SKM-1 treated with dmso at 0.1 percent for 144 hours (cell line): ENCODE data around the gene SLC12A9.

Experiments used
- DNase-seq: peaks from one replicate; lab custom pipeline; 2025; ENCODE audit not compliant: unreplicated experiment; lab: John Stamatoyannopoulos, UW

The SLC12A9 gene

DNA sequence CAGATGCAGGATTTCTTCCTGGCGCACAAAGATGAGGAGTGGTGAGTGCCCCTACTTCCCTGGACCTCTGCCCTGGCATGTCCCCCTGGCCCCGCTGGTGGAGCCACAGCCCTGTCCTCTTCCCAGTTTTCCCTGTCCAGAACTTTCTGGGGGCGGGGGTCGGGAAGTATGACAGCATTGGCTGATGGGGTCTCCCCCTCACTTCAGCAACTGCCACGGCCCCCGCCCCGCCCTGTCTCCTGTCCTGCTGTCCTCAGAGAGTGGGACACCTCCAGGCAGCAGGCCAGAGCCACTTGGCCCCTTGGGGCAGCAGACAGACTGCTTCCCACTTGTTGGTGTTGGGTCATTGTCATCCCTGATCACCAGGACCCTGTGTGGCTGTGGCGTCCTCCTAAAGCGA lies 29.7 kb downstream of the SLC12A9 start:
- DNase-seq = no peak

- no peak for DNase-seq
Observed at GRCh38 chr7:100882785-100883526, 30.4 kb downstream of the SLC12A9 start.

DNA sequence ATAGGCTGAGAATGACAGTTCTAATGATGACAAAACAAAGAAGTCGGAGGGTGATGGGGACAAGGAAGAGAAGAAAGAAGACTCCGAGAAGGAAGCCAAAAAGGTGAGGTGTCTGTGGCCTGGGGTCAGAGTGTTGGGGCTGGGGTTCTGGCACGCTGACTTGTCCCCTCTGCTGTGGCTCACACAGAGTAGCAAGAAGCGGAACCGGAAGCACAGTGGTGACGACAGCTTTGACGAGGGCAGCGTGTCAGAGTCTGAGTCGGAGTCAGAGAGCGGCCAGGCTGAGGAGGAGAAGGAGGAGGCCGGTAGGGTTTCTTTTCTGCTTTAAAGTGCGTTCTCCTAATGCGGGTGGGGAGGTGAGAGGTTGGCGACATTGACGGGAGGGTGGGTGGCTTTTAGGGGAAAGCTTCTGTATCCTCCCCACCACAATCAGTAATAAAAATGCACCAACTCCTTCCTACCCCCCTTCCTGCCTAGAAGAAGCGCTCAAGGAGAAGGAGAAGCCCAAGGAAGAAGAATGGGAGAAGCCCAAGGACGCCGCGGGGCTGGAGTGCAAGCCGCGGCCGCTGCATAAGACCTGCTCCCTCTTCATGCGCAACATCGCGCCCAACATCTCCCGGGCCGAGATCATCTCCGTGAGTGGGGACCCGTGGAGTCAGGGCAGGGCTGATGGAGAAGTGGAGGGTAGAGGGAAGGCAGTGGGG lies 32.4 kb downstream of the SLC12A9 start:
- no peak for DNase-seq

DNA sequence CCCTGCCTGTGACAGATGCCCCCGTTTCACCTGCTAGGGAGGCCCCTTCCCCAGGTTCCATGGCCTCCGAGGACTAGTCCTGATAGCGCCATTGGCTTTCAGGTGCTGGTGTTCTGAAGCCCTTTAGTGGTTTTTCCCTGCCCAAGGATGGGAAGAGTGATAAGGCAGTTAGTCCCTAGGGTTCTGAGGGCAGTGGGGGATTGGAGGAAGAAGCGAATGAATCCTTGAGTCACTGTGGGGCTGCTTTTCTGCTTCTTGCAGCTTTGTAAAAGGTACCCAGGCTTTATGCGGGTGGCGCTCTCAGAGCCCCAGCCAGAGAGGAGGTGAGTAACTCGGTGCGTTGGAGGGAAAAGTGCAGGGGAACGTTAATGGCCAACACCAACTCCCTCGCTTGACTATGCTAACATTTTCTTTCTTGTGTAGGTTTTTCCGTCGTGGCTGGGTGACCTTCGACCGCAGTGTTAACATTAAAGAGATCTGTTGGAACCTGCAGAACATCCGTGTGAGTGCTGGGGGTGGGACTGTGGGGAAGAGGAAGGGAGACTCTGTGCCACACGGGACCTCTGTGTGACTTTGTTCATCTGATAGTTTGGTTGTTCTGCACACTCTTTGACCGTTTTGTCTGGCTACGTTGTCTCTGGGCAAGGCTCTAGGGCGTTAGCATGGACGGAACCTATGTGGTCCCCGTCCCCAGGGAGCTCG lies 33.1 kb downstream of the SLC12A9 start:
- no peak for DNase-seq

DNA sequence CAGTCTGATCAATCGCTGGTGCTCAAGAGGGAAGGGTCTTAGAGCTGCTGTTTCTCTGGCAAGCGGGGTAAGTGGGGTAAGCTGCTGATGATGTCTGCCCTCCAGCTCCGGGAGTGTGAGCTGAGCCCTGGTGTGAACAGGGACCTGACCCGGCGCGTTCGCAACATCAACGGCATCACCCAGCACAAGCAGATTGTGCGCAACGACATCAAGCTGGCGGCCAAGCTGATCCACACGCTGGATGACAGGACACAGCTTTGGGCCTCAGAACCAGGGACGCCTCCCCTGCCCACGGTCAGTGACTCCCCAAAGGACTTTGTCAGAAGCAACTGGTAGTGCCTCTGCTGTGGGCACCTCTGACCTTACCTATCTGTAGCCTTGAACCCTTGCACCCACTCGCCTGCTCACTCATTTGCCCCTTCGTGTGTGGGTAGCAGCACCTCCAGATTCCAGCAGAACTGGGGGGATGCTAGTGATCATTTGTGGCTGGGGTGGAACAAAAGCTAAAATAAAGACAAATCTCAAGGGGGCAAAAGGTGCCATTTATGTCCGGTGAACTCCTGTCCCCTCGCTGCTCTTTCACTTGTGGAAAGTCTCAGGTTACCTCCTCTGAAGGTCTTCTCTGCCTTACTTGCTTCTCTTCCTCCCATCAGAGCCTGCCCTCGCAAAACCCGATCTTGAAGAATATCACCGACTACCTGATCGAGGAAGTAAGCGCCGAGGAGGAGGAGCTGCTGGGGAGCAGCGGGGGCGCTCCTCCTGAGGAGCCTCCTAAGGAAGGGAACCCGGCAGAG lies 33.8 kb downstream of the SLC12A9 start:
- no peak for DNase-seq

DNA sequence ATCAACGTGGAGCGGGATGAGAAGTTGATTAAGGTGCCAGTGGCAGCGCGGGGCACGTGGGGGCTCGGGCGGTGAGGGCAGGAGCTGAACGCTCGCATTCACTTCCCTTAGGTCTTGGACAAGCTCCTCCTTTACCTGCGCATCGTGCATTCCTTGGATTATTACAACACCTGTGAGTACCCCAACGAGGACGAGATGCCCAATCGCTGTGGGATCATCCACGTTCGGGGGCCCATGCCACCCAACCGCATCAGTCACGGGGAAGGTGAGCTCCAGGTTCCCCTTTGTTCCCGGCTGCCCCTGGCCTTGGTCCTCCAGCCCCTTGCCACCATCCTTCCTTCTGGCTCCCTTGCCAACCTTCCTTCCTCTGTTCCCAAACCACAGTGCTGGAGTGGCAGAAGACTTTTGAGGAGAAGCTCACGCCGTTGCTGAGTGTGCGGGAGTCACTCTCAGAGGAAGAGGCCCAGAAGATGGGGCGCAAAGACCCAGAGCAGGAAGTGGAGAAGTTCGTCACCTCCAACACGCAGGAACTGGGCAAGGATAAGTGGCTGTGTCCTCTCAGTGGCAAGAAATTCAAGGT lies 34.5 kb downstream of the SLC12A9 start:
- peak; percentile 59 for DNase-seq

DNA sequence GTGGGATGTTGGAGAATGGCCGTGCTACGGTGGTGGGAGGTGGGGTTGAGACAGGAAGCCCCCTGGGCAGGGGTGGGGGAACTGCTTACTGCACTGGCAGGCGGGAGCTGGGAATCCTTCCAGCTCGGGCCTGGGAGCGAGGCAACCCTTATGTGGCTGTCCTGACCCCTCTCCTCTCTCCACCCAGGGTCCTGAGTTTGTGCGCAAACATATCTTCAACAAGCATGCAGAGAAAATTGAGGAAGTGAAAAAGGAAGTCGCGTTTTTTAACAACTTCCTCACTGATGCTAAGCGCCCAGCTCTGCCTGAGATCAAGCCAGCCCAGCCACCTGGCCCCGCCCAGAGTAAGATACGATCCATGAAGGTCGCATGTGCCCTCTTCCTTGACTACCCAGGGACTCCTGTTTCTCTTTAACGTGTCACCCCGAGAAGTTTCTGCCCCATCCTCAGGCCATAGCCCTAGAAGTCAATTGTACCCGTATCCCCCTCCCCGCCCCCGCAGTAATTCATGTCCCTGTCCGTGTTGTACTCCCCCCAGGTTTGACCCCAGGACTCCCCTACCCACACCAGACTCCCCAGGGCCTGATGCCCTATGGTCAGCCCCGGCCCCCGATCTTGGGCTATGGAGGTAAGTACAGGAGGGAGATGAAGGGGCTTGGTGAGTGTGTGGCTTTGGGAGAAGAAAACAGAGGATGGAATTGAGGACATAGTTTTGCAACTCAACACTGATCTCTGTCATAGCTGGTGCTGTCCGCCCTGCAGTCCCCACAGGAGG lies 35.2 kb downstream of the SLC12A9 start:
- peak; percentile 93 for DNase-seq

DNA sequence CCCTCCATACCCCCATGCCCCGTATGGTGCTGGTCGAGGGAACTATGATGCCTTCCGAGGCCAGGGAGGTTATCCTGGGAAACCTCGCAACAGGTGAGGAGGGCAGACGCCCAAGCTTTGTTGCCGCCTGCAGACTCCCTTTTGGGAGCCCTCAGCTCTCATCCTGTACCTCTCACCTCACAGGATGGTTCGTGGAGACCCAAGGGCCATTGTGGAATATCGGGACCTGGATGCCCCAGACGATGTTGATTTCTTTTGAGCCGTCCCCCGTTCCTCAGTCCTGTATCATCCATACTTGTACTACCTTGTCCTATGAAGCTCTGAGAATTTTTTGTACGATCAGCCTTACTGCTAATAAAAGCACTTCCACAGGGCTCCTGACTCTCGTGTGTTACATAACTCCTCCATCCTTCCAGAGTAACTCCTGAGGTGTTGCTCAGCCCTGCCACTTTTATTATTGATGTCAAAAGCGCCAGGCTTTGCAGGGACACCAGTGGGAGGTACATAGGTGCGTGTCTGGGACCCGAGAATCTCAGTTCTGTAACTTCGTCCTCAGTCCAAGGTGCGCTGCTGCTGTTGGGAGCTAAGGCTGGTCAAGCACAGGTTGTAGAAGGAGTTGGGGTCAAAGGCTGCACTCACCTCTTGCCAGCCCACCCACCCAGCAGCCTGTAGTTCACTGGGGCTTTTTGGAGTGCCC lies 35.9 kb downstream of the SLC12A9 start:
- DNase-seq = no peak

DNA sequence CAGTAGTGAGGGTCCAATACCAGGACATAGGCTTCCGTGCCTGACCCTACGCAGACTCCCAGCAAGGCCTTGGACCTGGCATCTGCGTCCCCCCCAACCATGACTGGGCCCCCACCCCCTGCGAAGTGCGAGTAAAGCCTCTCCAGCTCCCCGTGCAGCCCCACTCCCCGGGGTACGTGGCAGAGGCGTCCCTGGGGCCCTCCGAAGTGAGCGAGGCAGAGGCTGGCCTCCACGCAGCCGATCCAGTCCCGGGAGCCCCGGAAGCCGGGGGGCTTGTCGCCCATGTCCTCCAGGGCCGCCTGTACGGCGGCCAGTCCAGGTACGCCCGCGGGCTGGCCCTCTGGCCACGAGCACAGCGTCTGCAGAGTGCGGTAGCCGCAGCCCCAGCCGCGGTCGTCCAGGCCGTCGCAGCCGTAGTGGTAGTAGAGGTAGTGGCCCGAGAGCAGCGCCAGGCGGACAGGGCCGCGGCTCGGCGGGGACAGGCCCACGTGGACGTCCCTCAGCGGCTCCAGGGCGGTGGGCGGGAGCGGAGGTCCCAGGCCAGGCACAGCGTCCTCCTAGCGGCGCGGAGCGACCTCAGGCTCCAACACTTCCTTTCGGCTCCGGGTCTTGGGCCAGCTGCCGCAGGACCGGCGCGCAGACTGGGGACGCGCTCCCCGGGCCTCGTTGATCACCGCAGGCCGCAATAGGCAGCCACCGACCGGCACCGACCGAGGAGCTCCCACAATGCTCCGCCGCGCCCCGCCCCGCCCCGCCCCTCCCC lies 36.7 kb downstream of the SLC12A9 start, which contains the start of gene UFSP1:
Gene UFSP1, minus strand, starts transcription at position 728 of the 763 bp plus-strand sequence. Its CDS starts 444 bp downstream, at position 284.
- DNase-seq = no peak

GRCh38 chr7:100890653-100891567 lies 38.4 kb downstream of the SLC12A9 start:
- DNase-seq = no peak

- DNase-seq = no peak
Observed at GRCh38 chr7:100891568-100892247, 39.2 kb downstream of the SLC12A9 start.

DNA sequence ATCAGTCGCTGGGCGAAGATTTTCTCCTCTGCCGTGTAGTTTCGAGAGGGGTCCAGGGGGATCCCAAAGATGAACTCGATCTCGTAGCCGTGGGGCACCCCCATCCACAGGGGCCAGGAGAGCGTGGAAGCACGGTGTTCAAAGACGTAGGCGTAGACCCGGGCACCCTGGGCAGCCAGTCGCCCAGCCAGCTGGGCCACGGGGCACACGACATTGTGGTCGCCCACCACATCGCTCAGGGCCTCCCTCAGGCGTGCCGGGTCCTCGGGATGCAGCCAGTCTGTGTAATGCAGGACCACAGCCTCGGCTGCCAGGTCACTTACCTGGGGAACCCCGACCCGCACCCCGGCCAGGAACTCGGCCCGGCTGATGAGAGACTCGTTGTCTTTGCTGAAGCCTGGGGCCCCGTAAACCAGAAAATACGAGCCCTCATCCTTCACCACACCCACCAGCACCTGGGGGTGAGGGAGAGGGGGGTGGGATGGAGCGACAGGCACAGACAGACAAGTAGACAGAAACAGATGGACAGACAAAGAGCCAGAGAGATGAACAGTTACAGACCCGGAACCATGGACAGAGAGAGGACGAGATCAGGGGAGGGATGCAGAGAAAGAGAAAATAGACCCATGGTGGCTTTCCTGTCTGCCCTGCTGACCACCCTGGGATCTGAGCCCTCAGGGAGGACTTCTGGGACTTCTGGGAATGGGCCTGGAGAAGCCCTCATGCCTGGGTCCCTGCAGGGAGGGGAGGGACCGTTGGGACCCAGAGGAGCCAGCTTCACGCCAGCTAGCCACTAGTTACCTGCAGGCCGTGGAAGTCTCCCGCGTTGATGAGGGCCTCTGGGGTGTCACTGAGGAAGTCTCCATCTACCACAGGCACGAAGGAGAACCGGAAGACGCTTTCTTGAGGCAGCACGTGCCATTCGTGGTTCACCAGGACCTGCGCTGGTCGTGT lies 40.1 kb downstream of the SLC12A9 start:
- no peak for DNase-seq

DNA sequence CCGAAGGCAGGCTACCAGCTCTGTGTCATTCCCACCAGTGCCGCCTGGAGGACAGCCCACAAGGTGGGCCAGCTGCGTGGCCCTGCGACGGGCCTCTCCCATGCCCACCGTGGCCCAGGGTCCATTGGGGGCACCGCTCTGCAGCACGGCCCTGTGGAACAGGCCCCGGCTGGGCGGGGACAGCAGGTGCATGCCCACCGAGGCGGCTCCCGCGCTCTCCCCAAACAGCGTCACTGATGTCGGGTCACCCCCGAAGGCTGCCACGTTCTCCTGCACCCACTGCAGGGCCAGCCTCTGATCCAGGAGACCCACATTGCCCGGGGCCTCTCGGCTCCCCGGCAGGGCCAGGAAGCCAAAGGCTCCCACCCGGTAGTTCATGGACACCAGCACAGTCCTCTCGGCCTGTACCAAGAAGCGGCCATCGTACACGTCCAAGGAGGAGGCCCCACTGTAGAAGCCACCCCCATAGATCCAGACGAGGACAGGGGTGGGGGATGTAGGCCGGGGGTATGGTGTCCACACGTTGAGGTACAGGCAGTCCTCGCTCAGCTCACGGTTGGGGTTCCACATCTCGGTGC lies 40.9 kb downstream of the SLC12A9 start:
- DNase-seq = no peak

GRCh38 chr7:100893910-100894721 lies 41.6 kb downstream of the SLC12A9 start:
- no peak for DNase-seq
